Mucosa of stomach (tissue), 1 donor: ENCODE results near the gene JARID2.

ENCODE experiments used
- H3K27me3 ChIP-seq: one replicate; pipeline ENCODE4 v1.7.0; 2013; ENCODE audit warnings: mild to moderate bottlenecking, low read length; ENCODE audit not compliant: control insufficient read depth, insufficient read depth
- H3K36me3 ChIP-seq: one replicate; pipeline ENCODE4 v1.7.0; 2013; ENCODE audit warnings: low read length; ENCODE audit not compliant: control insufficient read depth, insufficient read depth
- H3K4me1 ChIP-seq: one replicate; pipeline ENCODE4 v1.7.0; 2013; ENCODE audit warnings: mild to moderate bottlenecking, low read length; ENCODE audit not compliant: control insufficient read depth, insufficient read depth
- H3K4me3 ChIP-seq: one replicate; pipeline ENCODE4 v1.7.0; 2013; ENCODE audit warnings: low read length
- H3K9ac ChIP-seq: one replicate; pipeline ENCODE4 v1.7.0; 2013; ENCODE audit warnings: mild to moderate bottlenecking, low read length, moderate library complexity
- H3K9me3 ChIP-seq: one replicate; pipeline ENCODE4 v1.7.0; 2013; ENCODE audit warnings: mild to moderate bottlenecking, low read length, moderate library complexity; ENCODE audit not compliant: control insufficient read depth
- donor health status: Pancreatic carcinoma.

The JARID2 gene

DNA sequence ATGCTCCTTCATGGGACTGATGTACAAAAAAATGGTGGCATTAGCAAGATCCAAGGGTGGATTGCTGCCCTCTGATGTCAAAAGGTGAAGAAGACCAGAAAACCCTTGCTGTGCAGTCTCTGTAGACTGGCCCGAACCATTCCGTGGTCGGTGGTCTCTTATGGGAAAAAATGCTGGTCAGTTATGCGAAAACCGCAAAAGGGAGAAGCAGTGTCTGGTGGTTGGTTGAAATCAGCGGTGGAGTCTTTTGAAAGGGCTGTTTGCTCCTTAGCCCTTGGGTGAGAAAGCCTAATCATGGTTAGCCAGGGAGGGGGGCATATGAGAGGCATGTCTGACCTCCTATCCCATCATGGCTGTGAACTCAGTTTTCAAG, 308.8 kb downstream of the JARID2 start:
- Histone ChIP-seq H3K36me3 (no peaks in the 10 kb centered on the region), H3K9me3 (no peaks in the 10 kb centered on the region), H3K27me3 (no peaks in the 10 kb centered on the region), H3K4me1 (no peaks in the 10 kb centered on the region), H3K4me3 (no peak overlapping the region), H3K9ac (no peak overlapping the region)

DNA sequence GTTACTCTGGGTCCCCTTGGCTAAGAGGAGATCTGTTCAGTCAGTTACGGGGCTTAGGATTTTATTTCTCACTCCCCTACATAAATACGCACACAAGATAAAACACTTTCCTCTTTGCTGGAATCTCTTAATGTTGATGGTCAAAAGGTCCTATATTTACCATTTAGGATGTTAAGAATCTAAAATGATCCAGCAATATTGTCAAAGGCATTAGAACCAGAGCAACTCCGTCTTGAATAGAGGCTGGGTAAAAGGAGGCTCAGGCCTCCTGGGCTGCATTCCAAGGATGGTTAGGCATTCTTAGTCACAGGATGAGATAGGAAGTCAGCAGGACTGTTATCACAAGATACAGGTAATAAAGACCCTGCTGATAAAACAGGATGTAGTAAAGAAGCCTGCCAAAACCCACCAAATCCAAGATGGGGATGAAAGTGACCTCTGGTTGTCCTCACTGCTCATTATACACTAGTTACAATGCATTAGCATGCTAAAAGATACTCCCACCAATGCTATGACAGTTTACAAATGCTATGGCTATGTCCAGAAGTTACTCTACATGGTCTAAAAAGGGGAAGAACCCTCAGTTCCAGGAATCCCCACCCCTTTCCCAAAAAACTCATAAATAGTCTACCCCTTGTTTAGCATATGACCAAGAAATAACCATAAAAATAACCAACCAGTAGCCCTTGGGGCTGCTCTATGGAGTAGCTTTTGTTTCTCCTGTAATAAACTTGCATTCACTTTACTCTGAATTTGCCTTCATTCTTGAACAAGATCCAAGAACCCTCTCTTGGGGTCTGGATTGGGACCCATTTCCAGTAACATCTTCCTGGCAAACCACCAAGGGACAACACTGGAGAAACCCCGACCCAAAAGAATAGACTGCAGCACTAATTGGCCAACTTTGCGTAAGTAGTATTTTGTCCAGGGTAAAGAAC, 309.5 kb downstream of the JARID2 start:
- no peaks in the 10 kb centered on the region for H3K4me1 ChIP-seq
- H3K36me3 ChIP-seq, result no peaks in the 10 kb centered on the region
- H3K9me3 ChIP-seq, result no peaks in the 10 kb centered on the region
- no peak overlapping the region for H3K4me3 ChIP-seq
- no peak overlapping the region for H3K9ac ChIP-seq
- H3K27me3 ChIP-seq, result no peaks in the 10 kb centered on the region

GRCh38 chr6:15556711-15557110, 310.8 kb downstream of the JARID2 start:
- H3K27me3 ChIP-seq, result no peaks in the 10 kb centered on the region
- H3K9me3 ChIP-seq, result no peaks in the 10 kb centered on the region
- H3K9ac ChIP-seq, result no peak overlapping the region
- H3K4me1 ChIP-seq, result no peaks in the 10 kb centered on the region
- no peak overlapping the region for H3K4me3 ChIP-seq
- no peaks in the 10 kb centered on the region for H3K36me3 ChIP-seq

DNA sequence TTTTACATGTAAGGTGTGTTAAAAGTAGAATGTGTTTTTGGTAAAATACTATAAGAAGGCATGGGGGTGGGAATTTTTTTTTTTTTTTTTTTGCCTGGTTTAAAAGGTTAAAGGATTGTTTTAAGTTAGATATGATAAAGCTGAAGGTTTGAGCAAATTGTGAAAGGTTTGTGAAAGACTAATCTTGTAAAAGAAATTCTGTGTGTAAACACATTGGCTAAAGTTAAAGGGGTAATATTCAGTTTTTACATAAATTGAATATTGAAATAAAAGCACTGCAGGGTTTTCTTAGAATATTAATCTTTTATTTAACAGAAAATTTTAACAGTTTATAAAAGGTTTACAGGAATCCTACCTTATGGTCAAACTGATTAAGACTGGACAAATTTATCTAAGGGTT, 311.3 kb downstream of the JARID2 start:
- Histone ChIP-seq H3K27me3 (no peaks in the 10 kb centered on the region), H3K9me3 (no peaks in the 10 kb centered on the region), H3K36me3 (no peaks in the 10 kb centered on the region), H3K4me3 (no peak overlapping the region), H3K4me1 (no peaks in the 10 kb centered on the region), H3K9ac (no peak overlapping the region)

GRCh38 chr6:15560713-15561112, 314.8 kb downstream of the JARID2 start:
- Histone ChIP-seq H3K9ac (no peak overlapping the region), H3K4me1 (no peaks in the 10 kb centered on the region), H3K27me3 (no peaks in the 10 kb centered on the region), H3K9me3 (no peaks in the 10 kb centered on the region), H3K36me3 (no peaks in the 10 kb centered on the region), H3K4me3 (no peak overlapping the region)

- Histone ChIP-seq H3K27me3 (no peaks in the 10 kb centered on the region), H3K36me3 (no peaks in the 10 kb centered on the region), H3K9ac (no peak overlapping the region), H3K4me1 (no peaks in the 10 kb centered on the region), H3K9me3 (no peaks in the 10 kb centered on the region), H3K4me3 (no peak overlapping the region)
Measured at GRCh38 chr6:15561447-15562199, 315.8 kb downstream of the JARID2 start.

GRCh38 chr6:15562977-15563376, 317.1 kb downstream of the JARID2 start:
- H3K27me3 ChIP-seq, result no peaks in the 10 kb centered on the region
- H3K4me1 ChIP-seq, result no peaks in the 10 kb centered on the region
- no peak overlapping the region for H3K9ac ChIP-seq
- no peaks in the 10 kb centered on the region for H3K36me3 ChIP-seq
- H3K4me3 ChIP-seq, result no peak overlapping the region
- H3K9me3 ChIP-seq, result no peaks in the 10 kb centered on the region

DNA sequence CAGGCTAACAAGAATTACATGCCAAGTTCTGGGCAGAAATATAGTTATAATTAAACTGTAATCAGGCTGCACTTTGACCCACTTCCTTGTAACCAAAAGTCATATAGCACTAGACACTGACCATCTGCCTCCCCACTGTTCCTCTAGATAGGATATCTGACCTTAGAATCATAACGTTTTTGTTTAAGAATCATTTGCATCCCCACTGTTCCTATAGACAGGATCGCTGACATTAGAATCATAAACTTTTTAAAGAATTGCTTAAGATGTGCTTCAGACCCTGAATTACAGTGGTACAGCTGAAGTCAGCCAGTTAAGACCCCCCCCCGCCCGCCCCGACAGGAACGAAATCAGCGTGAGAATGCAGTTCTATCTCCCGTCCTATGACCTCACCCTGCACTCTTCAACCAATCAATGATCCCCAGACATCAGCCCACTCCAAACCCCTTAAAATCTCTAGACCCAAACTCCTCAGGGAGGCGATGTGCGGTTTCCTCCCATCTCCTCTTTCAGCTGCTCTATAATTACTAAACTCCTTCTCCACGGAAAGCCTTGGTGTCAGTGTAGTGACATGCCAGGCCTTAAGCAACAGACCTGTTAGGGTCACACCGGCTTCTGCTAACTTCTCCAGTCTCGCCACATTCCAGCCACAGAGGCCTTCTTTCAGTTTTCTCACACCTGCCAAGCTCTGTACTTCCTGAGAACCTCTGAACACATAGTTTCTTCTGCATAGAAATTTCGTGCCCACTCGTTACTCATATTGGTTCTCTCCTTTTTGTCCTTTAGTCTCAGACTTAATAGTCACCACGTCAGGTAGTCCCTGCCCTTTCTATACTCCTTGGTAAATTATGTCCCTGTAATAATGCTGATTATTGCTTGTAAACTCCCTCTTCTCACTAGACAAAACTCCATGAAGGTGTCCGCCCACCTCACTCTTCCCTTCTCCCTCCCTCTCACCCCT, 323.4 kb downstream of the JARID2 start:
- H3K27me3 ChIP-seq, result no peaks in the 10 kb centered on the region
- no peaks in the 10 kb centered on the region for H3K4me1 ChIP-seq
- no peaks in the 10 kb centered on the region for H3K9me3 ChIP-seq
- no peak overlapping the region for H3K9ac ChIP-seq
- H3K36me3 ChIP-seq, result no peaks in the 10 kb centered on the region
- H3K4me3 ChIP-seq, result no peak overlapping the region

DNA sequence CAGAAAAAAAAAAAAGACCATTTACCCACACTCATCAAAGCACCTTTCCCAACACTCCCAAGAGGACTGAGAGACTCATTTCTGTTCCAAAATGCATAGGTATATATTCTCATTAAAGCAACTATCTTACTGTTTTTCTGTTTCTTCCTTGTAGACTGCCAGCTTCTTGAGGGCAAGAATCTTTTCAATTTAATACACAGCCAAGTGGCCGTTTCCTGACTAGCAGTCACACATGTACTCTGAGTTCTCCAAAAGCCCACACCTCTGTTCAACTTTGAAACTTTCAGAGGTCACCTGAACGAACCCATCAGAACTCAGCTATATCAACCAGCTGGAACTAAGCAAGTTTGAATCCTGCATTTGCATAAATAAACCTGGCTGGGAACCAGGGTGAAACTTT, 324.3 kb downstream of the JARID2 start:
- H3K27me3 ChIP-seq, result no peaks in the 10 kb centered on the region
- H3K9ac ChIP-seq, result no peak overlapping the region
- H3K36me3 ChIP-seq, result no peaks in the 10 kb centered on the region
- no peaks in the 10 kb centered on the region for H3K4me1 ChIP-seq
- H3K9me3 ChIP-seq, result no peaks in the 10 kb centered on the region
- H3K4me3 ChIP-seq, result no peak overlapping the region
